SK-N-MC (cell line): ENCODE data around the gene HPS1.

Experiments used
- EZH2 ChIP-seq: fragments of 200-600 bp; sonication (generic); IDR thresholded peaks from one replicate; pipeline ENCODE4 v1.6.1; 2017; ENCODE audit warnings: antibody characterized with exemption
- POLR2AphosphoS5 ChIP-seq: IDR thresholded peaks from 2 replicates; pipeline ENCODE4 v1.6.1; 2012; ENCODE audit warnings: mild to moderate bottlenecking, low read depth, low read length, borderline replicate concordance

- TF ChIP-seq EZH2 = no peak
- no peak for TF ChIP-seq POLR2AphosphoS5
These were observed 28.6 kb downstream of the HPS1 start for GRCh38 chr10:98417973-98418664.
